K562 (cell line): Measurements from ENCODE around the gene SCARF1.

Experiments
- BCLAF1 ChIP-seq, 2 experiments: fragments of 450-650 bp in 1 of 2; IDR thresholded peaks; 2 replicates each; pipeline ENCODE4 v1.6.1; 2011 to 2017; ENCODE audit warnings: low read depth in 2 of 2, antibody characterized with exemption in 1 of 2, borderline replicate concordance in 1 of 2, low read length in 1 of 2, mild to moderate bottlenecking in 1 of 2, mixed read lengths in 1 of 2; ENCODE audit not compliant: control insufficient read depth in 1 of 2
- POLR2A ChIP-seq: fragments of 450-650 bp; conservative IDR thresholded peaks from 2 replicates; pipeline ENCODE4 v1.6.1; 2016
- TF ChIP-seq, protein P1 (sequence below): fragments of 450-650 bp; IDR thresholded peaks from 2 replicates; pipeline ENCODE4 v1.6.1; 2017; ENCODE audit warnings: mild to moderate bottlenecking, moderate library complexity

- TF ChIP-seq, protein P1, sequence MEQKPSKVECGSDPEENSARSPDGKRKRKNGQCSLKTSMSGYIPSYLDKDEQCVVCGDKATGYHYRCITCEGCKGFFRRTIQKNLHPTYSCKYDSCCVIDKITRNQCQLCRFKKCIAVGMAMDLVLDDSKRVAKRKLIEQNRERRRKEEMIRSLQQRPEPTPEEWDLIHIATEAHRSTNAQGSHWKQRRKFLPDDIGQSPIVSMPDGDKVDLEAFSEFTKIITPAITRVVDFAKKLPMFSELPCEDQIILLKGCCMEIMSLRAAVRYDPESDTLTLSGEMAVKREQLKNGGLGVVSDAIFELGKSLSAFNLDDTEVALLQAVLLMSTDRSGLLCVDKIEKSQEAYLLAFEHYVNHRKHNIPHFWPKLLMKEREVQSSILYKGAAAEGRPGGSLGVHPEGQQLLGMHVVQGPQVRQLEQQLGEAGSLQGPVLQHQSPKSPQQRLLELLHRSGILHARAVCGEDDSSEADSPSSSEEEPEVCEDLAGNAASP, result no peak
- TF ChIP-seq POLR2A, result no peak
- no peak for TF ChIP-seq BCLAF1 (IDR thresholded peaks at IDR 0.05; ENCODE audit: borderline replicate concordance in 1 of 2, control insufficient read depth in 1 of 2, low read depth in 2 of 2, low read length in 1 of 2)
These were observed 14.9 kb downstream of the SCARF1 start for GRCh38 chr17:1630662-1631061.
